Measurements from ENCODE around the gene AKAP8. TPM values are rescaled to one million over a fixed set of nuclear protein-coding genes. Genes with fewer than 3 reads are reported as not detected.
A peak's percentile ranks its signal among the peaks of the same experiment; 100 is the strongest.

The AKAP8 gene
- total and polyA plus RNA-seq, 2 experiments from 2014 or later = 22.4 to 36.5 TPM

- Mint-ChIP-seq H3K9me3 (no peaks in the 10 kb centered on the region; the same call in 2 of the 3 replicates), H3K27me3 (ENCODE audit: insufficient read depth, low read depth, poor library complexity) (peaks cover 8% of the 10 kb centered on the region), H3K27ac (no peak overlapping the region), H3K36me3 (ENCODE audit: low read depth) (peaks cover 7% of the 10 kb centered on the region; the same call in 1 of the 3 replicates), H3K4me3 (no peak overlapping the region; the same call in 2 of the 3 replicates), H3K4me1 (peaks cover 71% of the 10 kb centered on the region)
- no peaks in the 10 kb centered on the region; the same call in 1 of the 2 replicates for H3F3A ChIP-seq (replicated peaks; ENCODE audit: low read depth)
- H3K36me3 ChIP-seq (ENCODE audit: insufficient read depth) = no peaks in the 10 kb centered on the region
- H4K20me1 ChIP-seq (replicated peaks; ENCODE audit: insufficient read depth) = peaks cover 97% of the 10 kb centered on the region
- no peak overlapping the region for H3K4me2 ChIP-seq
- DNase-seq (ENCODE audit: low spot score) = no peak
- no peaks in the 10 kb centered on the region for H3K27me3 ChIP-seq (ENCODE audit: insufficient read depth)
- H3K79me2 ChIP-seq (replicated peaks; ENCODE audit: insufficient read depth) = peaks cover 100% of the 10 kb centered on the region
- H3K4me3 ChIP-seq = no peak overlapping the region
- H2AFZ ChIP-seq = no peak overlapping the region
- peak overlapping the region; percentile 21; the same call in 1 of the 2 replicates for H3K27ac ChIP-seq (ENCODE audit: low read depth)
- ATAC-seq = no peak
- TF ChIP-seq JUNB (IDR thresholded peaks at IDR 0.05; ENCODE audit: unreplicated experiment) = no peak
- no peak for TF ChIP-seq EZH2phosphoT487 (IDR thresholded peaks at IDR 0.05; ENCODE audit: unreplicated experiment)
- TF ChIP-seq ZNF114 (CRISPR knock-in tag; IDR thresholded peaks at IDR 0.05) = no peak
- TF ChIP-seq ETS1 (IDR thresholded peaks at IDR 0.05) = no peak
- no peak for TF ChIP-seq REST (IDR thresholded peaks at IDR 0.05; ENCODE audit: unreplicated experiment)
- no peak for TF ChIP-seq CTCF (conservative IDR thresholded peaks at IDR 0.05; ENCODE audit: low read depth in 2 of 2)
- no peak for TF ChIP-seq ZNF462 (CRISPR knock-in tag; IDR thresholded peaks at IDR 0.05)
- H3K9me2 ChIP-seq (ENCODE audit: insufficient read depth) = no peaks in the 10 kb centered on the region
- peaks cover 38% of the 10 kb centered on the region for H3K4me1 ChIP-seq (ENCODE audit: insufficient read depth)
These were observed 57.8 kb downstream of the AKAP8 start for GRCh38 chr19:15321739-15322138.

Data from GM23338 (cell line).